H1 (cell line): ENCODE measurements around the gene LRRFIP1. TPM values are rescaled to one million over a fixed set of nuclear protein-coding genes. Genes with fewer than 3 reads are reported as not detected.

Source experiments
- CTCF ChIA-PET: fragments of 300-600 bp; sonication (Branson Sonifier 250); formaldehyde crosslinking; loops from one replicate; lab custom pipeline; 2021; ENCODE audit not compliant: partially characterized antibody; lab: Charles Lee
- POLR2A ChIA-PET: fragments of 300-600 bp; sonication (Branson Sonifier 250); formaldehyde crosslinking; loops from one replicate; lab custom pipeline; 2021; ENCODE audit warnings: inconsistent platforms; ENCODE audit not compliant: partially characterized antibody; lab: Charles Lee
- DNase-seq, 2 experiments: peaks; one replicate each; pipeline versions ENCODE4 v3.0.0 to v3.0.0-alpha.2; 2010 to 2022; ENCODE audit warnings: low spot score in 2 of 2, low read depth in 1 of 2, mixed read lengths in 1 of 2
- FAIRE-seq: peaks from 2 replicates; lab custom pipeline; 2011; peaks lifted over from hg19 to GRCh38; lab: Jason Lieb, UNC
- H2AFZ ChIP-seq: 2 replicates; pipeline ENCODE4 v1.8.1; 2012; ENCODE audit warnings: low read length, inconsistent platforms
- H2AK5ac ChIP-seq: 2 replicates; pipeline ENCODE4 v1.6.1; 2013; ENCODE audit warnings: low read depth, low read length
- H2BK120ac ChIP-seq: replicated peaks from 2 replicates; pipeline ENCODE3; 2013; ENCODE audit warnings: low read depth, low read length, inconsistent platforms
- H2BK12ac ChIP-seq: 2 replicates; pipeline ENCODE4 v1.6.1; 2013; ENCODE audit warnings: low read depth, low read length
- H2BK15ac ChIP-seq: 2 replicates; pipeline ENCODE4 v1.6.1; 2013; ENCODE audit warnings: low read length
- H2BK20ac ChIP-seq: 2 replicates; pipeline ENCODE4 v1.6.1; 2013; ENCODE audit warnings: low read length
- H2BK5ac ChIP-seq: 2 replicates; pipeline ENCODE4 v1.6.1; 2013; ENCODE audit warnings: low read depth, low read length
- H3K14ac ChIP-seq: 2 replicates; pipeline ENCODE4 v1.6.1; 2013; ENCODE audit warnings: inconsistent platforms; ENCODE audit not compliant: insufficient read length
- H3K18ac ChIP-seq: 2 replicates; pipeline ENCODE4 v1.6.1; 2013; ENCODE audit warnings: low read length; ENCODE audit errors: extremely low read depth
- H3K23ac ChIP-seq: 2 replicates; pipeline ENCODE4 v1.6.1; 2013; ENCODE audit warnings: inconsistent platforms; ENCODE audit not compliant: insufficient read length
- H3K23me2 ChIP-seq: 2 replicates; pipeline ENCODE4 v1.6.1; 2013; ENCODE audit warnings: low read depth, low read length
- H3K27ac ChIP-seq: 2 replicates; pipeline ENCODE4 v1.6.1; 2011; ENCODE audit warnings: low read depth, low read length, inconsistent platforms
- H3K27me3 ChIP-seq, 4 experiments: replicated peaks in 1 of 4; 1 replicate in 1 of 4; 2 replicates in 3 of 4; pipeline versions ENCODE4 v1.6.1 to v1.8.1; 2011 to 2013; ENCODE audit warnings: low read length in 3 of 4, mild to moderate bottlenecking in 3 of 4, inconsistent platforms in 2 of 4, mixed read lengths in 2 of 4, moderate library complexity in 1 of 4; ENCODE audit not compliant: control insufficient read depth in 3 of 4, insufficient read depth in 3 of 4; ENCODE audit errors: extremely low read depth in 1 of 4
- H3K36me3 ChIP-seq, 4 experiments: 2 replicates each; pipeline versions ENCODE4 v1.6.1 to v1.8.1; 2011 to 2013; ENCODE audit warnings: mild to moderate bottlenecking in 4 of 4, low read length in 3 of 4, moderate library complexity in 2 of 4, control low read depth in 1 of 4, inconsistent platforms in 1 of 4; ENCODE audit not compliant: insufficient read depth in 4 of 4, control insufficient read depth in 2 of 4
- H3K4ac ChIP-seq: replicated peaks from 2 replicates; pipeline ENCODE3; 2013; ENCODE audit warnings: low read length, low read depth, mixed read lengths, inconsistent platforms; ENCODE audit not compliant: insufficient read length
- H3K4me1 ChIP-seq, 4 experiments: replicated peaks in 1 of 4; 1 replicate in 1 of 4; 2 replicates in 3 of 4; pipeline versions ENCODE4 v1.6.1 to v1.8.1; 2011 to 2013; ENCODE audit warnings: low read length in 3 of 4, inconsistent platforms in 2 of 4, mixed read lengths in 1 of 4; ENCODE audit not compliant: insufficient read depth in 4 of 4, control insufficient read depth in 3 of 4
- H3K4me2 ChIP-seq, 2 experiments: 2 replicates each; pipeline versions ENCODE4 v1.6.1 to v1.8.1; 2011 to 2013; ENCODE audit warnings: low read depth in 2 of 2, low read length in 2 of 2, control low read depth in 1 of 2, inconsistent platforms in 1 of 2, mild to moderate bottlenecking in 1 of 2; ENCODE audit not compliant: insufficient read depth in 1 of 2
- H3K4me3 ChIP-seq, 4 experiments: fragments of 200-600, 300-600 bp in 1 of 4; sonication (generic), shearing (Covaris generic), sonication (Bioruptor Twin) in 1 of 4; 2 replicates each; pipeline versions ENCODE4 v1.5.1 to v1.8.1; 2011 to 2016; ENCODE audit warnings: low read length in 4 of 4, low read depth in 3 of 4, control low read depth in 2 of 4, inconsistent platforms in 2 of 4, mild to moderate bottlenecking in 2 of 4, mixed read lengths in 1 of 4, moderate library complexity in 1 of 4; ENCODE audit not compliant: insufficient read depth in 2 of 4; ENCODE audit errors: extremely low read depth in 1 of 4
- H3K56ac ChIP-seq: replicated peaks from 2 replicates; pipeline ENCODE3; 2013; ENCODE audit warnings: low read depth, mild to moderate bottlenecking, mixed read lengths, low read length, inconsistent platforms; ENCODE audit not compliant: insufficient read length
- H3K79me1 ChIP-seq: 2 replicates; pipeline ENCODE4 v1.6.1; 2013; ENCODE audit warnings: low read depth, low read length, control low read depth
- H3K79me2 ChIP-seq, 2 experiments: 2 replicates each; pipeline versions ENCODE4 v1.6.1 to v1.8.1; 2012 to 2013; ENCODE audit warnings: low read length in 2 of 2, mild to moderate bottlenecking in 2 of 2, inconsistent platforms in 1 of 2; ENCODE audit not compliant: insufficient read depth in 2 of 2, control insufficient read depth in 1 of 2
- H3K9ac ChIP-seq, 4 experiments: replicated peaks in 1 of 4; 1 replicate in 1 of 4; 2 replicates in 3 of 4; pipeline versions ENCODE4 v1.6.1 to v1.8.1; 2011 to 2013; ENCODE audit warnings: low read depth in 3 of 4, low read length in 3 of 4, control low read depth in 2 of 4, mild to moderate bottlenecking in 2 of 4, moderate library complexity in 2 of 4, inconsistent platforms in 1 of 4; ENCODE audit errors: extremely low read depth in 1 of 4
- H3K9me3 ChIP-seq, 2 experiments: 2 replicates each; pipeline versions ENCODE4 v1.6.1 to v1.8.1; 2012 to 2013; ENCODE audit warnings: mild to moderate bottlenecking in 2 of 2, moderate library complexity in 2 of 2, control low read depth in 1 of 2, inconsistent platforms in 1 of 2, low read depth in 1 of 2, low read length in 1 of 2, mixed read lengths in 1 of 2; ENCODE audit not compliant: insufficient read depth in 2 of 2
- H4K20me1 ChIP-seq, 2 experiments: replicated peaks in 1 of 2; 2 replicates each; pipeline versions ENCODE3 to v1.8.1; 2011 to 2013; ENCODE audit warnings: inconsistent platforms in 2 of 2, low read length in 2 of 2, mild to moderate bottlenecking in 1 of 2; ENCODE audit not compliant: insufficient read depth in 2 of 2, control insufficient read depth in 1 of 2
- H4K5ac ChIP-seq: 2 replicates; pipeline ENCODE4 v1.6.1; 2013; ENCODE audit warnings: low read length, low read depth, mixed read lengths, inconsistent platforms; ENCODE audit not compliant: insufficient read length
- H4K8ac ChIP-seq: 2 replicates; pipeline ENCODE4 v1.8.0; 2013; ENCODE audit warnings: mild to moderate bottlenecking, moderate library complexity, low read length, inconsistent platforms; ENCODE audit not compliant: insufficient read depth; ENCODE audit errors: extremely low read depth
- H4K91ac ChIP-seq: replicated peaks from 2 replicates; pipeline ENCODE3; 2013; ENCODE audit warnings: low read length, mixed read lengths, inconsistent platforms; ENCODE audit not compliant: insufficient read length
- ATF3 ChIP-seq: IDR thresholded peaks from 2 replicates; pipeline ENCODE4 v1.6.1; 2011; ENCODE audit warnings: low read depth, mild to moderate bottlenecking, low read length; ENCODE audit not compliant: insufficient read depth
- BACH1 ChIP-seq: IDR thresholded peaks from 2 replicates; pipeline ENCODE4 v1.6.1; 2012; ENCODE audit warnings: low read length, improper control_type of control experiment
- KDM5A ChIP-seq: fragments of 200-600 bp; IDR thresholded peaks from 2 replicates; pipeline ENCODE4 v1.7.1; 2012; ENCODE audit warnings: mild to moderate bottlenecking, low read length, inconsistent platforms, mixed read lengths
- SIRT6 ChIP-seq: IDR thresholded peaks from one replicate; pipeline ENCODE4 v1.7.1; 2012; ENCODE audit warnings: low read length, inconsistent platforms
- SP4 ChIP-seq: IDR thresholded peaks from 2 replicates; pipeline ENCODE4 v1.6.1; 2012; ENCODE audit warnings: low read length, inconsistent platforms
- TAF1 ChIP-seq: IDR thresholded peaks from 2 replicates; pipeline ENCODE4 v1.6.1; 2011; ENCODE audit warnings: mild to moderate bottlenecking, low read depth, low read length
- USF2 ChIP-seq: IDR thresholded peaks from 2 replicates; pipeline ENCODE4 v1.6.1; 2011; ENCODE audit warnings: low read length, improper control_type of control experiment
- WGBS, 2 experiments: shearing (Covaris generic) in 1 of 2; methylation state at CpG; one replicate each; pipeline versions ENCODE4 v1.1.6 to v1.1.7; 2013 to 2015; ENCODE audit warnings: low lambda C conversion rate in 2 of 2, mixed read lengths in 2 of 2, inconsistent platforms in 1 of 2, low coverage in 1 of 2, missing lambda C conversion rate in 1 of 2; ENCODE audit not compliant: insufficient replicate concordance in 2 of 2, insufficient coverage in 1 of 2, insufficient read length in 1 of 2; ENCODE audit errors: extremely low coverage in 1 of 2, missing lambda C conversion rate in 1 of 2; 5-methylcytosine and 5-hydroxymethylcytosine counted together
- polyA plus RNA-seq, 7 experiments: library from polyadenylated mRNA; depleted of rRNA in 3 of 7; stranded (reverse) in 5 of 7; unstranded in 2 of 7; fragments of >200 nt in 5 of 7; fragments of 200-250 nt in 2 of 7; gene quantifications; 1 replicate in 5 of 7; 2 replicates in 1 of 7; 4 replicates in 1 of 7; pipeline versions ENCODE4 v1.2.1 to v1.2.3, GENCODE V29; 2011 to 2013; ENCODE audit warnings: missing spikeins in 2 of 7, mixed read lengths in 2 of 7
- total RNA-seq: library from RNA; stranded (reverse); fragmentation: NEBNext Ultra II Directional; extraction: Animal tissue kit (Norgen Biotek cat#: 25700); gene quantifications from 2 replicates; pipeline ENCODE4 v1.2.1, GENCODE V29; 2021

Gene LRRFIP1
- total and polyA plus RNA-seq, 2 of the 8 experiments (the other 6 are each of a cell fraction or from before 2014, with no cell fraction given): 12.1 to 75.8 TPM

- POLR2A ChIA-PET: interaction anchor here (1.1 kb wide), 1 partner anchor 12 kb away, joined by 3 read pairs; no protein-coding TSS in a partner anchor
- Histone ChIP-seq H4K91ac (no peak overlapping the region), H3K4ac (no peak overlapping the region), H3K79me1 (peaks cover 26% of the 10 kb centered on the region), H3K36me3 (no peaks in the 10 kb centered on the region), H3K23ac (no peak overlapping the region), H4K20me1 (peaks cover 3 to 14% of the 10 kb centered on the region in 2 experiments), H2BK120ac (no peak overlapping the region), H3K56ac (no peak overlapping the region), H2AK5ac (no peak overlapping the region), H3K14ac (no peak overlapping the region), H3K4me3 (no peak overlapping the region), H3K18ac (no peak overlapping the region), H3K9ac (no peak overlapping the region), H3K27ac (no peak overlapping the region), H4K8ac (peak overlapping the region; percentile 40), H3K27me3 (no peaks in the 10 kb centered on the region), H4K5ac (no peak overlapping the region), H2AFZ (no peak overlapping the region), H3K79me2 (peaks cover 0 to 73% of the 10 kb centered on the region in 2 experiments; a peak in 2 of 4 replicates), H3K23me2 (no peaks in the 10 kb centered on the region), H2BK12ac (no peak overlapping the region), H2BK5ac (0 out of 2 replicates have a peak overlapping the region, but pooled peaks have one; percentile 22)
- no peak for FAIRE-seq
- 91% methylated on average over 15 of the region's 15 CpGs; no CpG with 5 or more reads in 1 of the 2 experiments for WGBS, 2 experiments
- TF ChIP-seq SIRT6: no peak
- TF ChIP-seq USF2: no peak
- no peak for TF ChIP-seq SP4
- TF ChIP-seq ATF3: no peak
- no peak for TF ChIP-seq KDM5A
- no peak for TF ChIP-seq TAF1
- no peak for TF ChIP-seq BACH1
- TF ChIP-seq, all 59 proteins: peak for 0
- CTCF ChIA-PET: interaction anchor here (1.1 to 1.7 kb wide), 3 partner anchors 12 to 28 kb away, joined by 3 to 4 read pairs (median 4); no protein-coding TSS in a partner anchor
- no peaks in the 10 kb centered on the region for H3K9me3 ChIP-seq
- no peak for DNase-seq
- no peak overlapping the region for H2BK20ac ChIP-seq
- no peak overlapping the region for H3K4me2 ChIP-seq
- H2BK15ac ChIP-seq: no peak overlapping the region
- H3K4me1 ChIP-seq: peaks cover 24 to 37% (median 35%) of the 10 kb centered on the region in 4 experiments
These were observed 77.4 kb downstream of the LRRFIP1 start for GRCh38 chr2:237704501-237705434.
